ENCODE results near the gene GAS2.
A peak's percentile ranks its signal among the peaks of the same experiment; 100 is the strongest.

Gene GAS2

DNA sequence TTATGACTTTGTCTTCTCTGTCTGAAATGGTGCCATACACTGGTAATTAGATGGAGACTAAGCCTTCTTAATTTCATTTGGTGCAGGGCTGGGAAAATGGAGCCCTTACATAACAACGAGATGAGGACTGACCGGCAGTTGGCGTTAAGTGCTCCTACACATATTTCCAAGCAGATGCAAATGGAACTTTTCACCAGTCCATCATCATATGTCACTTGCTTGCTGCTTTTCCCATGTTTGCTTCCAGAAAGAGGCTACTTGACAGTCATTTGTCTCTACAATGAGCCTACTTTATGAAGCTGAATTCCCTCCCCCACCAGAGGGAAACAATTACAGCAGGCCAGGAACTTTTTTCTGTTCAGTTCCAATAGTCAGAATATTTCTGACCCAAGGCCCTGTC lies 130.6 kb downstream of the GAS2 start:
- DNase-seq = no peak

DNA sequence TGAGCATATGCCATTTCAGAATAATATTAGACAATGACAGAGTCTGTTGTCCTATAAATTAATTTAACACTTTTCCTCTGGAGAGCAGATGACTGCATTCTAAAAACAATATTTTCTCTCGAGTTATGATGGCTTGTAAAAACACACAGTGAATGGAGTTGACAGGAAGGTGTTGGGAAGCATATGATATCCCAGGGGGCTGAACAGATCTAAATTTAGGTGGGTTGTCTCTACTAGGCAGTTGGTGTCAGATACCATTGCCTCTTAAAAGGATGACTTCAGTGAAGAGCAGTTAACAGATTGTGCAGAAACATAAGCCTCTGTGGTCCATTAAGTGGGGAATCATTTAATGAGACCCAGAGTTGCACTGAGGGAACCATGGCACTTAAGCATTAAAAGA lies 132.5 kb downstream of the GAS2 start:
- DNase-seq = no peak

DNA sequence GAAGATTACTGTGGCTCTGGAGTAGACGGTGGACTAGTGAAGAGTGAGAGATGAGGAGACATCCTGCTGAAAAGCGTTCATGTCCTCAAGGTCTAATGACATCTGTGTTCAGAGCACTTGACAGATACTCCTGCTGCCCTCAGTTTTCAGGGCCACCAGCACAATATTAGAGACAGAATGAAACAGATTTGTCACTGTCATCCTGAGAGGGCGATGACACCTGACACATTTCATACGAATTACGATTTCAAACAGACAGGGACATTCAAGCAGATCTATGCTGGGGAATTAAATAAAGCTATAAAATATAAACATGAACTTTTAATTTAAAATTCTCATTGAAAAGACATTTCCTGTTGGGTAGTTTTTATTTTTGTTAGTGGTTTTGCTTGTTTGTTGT lies 134.1 kb downstream of the GAS2 start:
- DNase-seq = no peak

DNA sequence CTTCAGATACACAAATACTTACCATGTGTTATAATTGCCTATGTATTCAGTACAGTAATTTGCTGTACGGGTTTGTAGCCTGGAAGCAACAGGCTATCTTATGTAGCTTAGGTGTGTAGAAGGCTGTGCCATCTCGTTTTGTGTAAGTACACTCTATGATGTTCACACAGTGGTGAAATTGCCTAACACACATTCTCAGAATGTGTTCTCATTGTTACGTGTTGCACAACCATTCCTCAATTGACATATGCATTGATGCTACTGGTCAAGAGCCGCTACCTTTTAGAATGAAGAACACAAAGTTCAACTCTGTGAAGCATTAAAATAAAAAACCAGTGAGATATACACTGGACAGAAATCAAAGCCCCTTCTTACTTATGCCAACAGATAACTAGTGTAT lies 136.4 kb downstream of the GAS2 start:
- no peak for DNase-seq

DNA sequence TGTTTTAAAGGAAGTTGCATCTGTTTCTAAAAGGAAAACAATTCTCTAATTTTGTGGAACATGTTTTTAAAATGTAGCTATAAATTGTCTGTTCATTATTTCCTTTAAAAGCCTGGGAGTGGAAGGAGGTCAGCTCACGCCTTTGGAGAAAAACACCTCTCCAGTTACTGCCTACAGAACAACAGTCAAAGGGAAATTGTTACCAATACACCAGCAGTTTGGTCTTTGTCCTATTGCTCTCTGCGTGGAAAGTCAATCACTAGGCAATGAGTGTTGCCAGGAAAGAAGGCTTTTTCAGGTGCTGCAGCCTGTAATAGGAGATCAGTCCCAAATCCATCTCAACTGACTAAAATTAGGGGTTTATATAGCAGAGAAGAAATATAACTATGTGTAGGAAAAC lies 141.0 kb downstream of the GAS2 start:
- no peak for DNase-seq

DNA sequence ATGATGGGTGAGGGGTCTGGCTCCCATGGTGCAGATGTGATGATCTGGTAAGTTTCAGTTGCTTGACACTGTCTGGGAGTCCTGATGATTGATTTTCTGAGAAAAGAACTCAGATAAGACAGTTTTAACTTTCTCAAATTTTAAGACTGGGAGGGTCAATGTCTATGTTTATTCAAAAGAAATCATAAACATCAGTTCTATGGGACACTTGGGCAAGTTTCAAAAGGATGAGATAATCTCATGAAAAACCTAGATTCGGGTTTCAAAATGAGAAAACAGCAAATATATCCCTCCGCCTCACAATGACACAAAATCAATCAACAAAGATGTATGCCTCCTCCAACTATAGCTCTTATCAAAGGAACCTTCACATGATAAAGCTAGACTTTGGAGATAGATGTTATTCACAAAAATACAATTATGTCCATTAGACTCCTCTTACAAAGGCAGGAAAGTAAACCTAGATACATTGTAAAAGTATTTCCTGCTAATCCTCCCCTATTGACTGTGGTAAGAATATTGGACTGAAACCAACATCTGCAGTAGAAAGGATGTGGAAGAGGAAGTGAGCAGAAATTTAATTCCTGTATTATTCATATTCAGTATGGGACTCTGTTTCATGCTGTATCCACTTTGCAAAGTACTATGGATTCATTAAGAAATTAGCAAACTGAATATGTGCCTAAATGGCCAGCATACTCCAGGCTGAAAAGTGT lies 141.6 kb downstream of the GAS2 start:
- no peak for DNase-seq

DNA sequence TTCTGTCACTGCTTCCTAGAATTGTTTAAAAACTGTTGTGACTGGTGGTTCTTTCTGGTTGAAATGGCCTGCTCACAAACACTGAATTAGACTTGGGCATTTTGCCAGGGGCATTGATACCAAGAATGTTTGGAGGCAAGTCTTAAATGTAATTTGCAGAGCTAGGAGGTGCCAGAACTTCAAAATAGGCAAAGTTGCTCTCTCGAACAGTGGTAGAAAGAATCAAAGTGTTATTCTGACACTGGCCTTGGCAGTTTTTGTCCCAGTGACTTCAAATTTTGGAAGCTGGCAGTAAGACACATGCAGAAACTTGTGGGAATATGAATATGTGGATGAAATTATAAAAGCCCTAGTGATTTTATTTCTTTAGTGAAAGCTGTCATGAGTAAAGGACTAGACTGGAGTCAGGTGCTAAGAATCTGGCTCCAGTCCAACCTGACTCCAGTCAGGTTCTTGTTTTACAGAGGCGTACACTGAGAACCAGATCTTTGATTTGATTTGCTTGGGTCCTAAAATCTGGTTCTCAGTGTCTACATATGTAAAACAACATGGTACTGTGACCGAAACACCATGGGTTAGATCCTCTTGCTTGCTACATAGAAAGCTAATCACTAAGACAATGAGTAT lies 142.3 kb downstream of the GAS2 start:
- no peak for DNase-seq

DNA sequence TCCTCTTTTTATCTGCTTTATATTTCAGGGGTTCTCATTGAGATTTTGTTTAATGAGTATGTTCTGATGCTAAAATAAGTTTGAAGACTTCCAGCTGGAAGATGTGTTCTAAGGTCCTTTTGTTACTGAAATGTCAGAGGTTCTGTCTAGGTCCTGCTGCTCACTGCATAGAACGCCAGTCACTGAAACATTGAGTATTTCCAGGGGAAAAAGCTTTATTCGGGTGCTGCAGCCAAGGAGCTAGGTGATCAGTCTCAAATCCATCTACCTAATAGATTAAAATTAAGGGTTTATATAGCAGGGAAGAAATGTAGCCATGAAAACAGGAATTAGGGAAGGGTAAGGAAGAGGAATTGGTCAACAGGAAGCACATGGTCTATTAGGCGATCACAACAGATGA lies 143.5 kb downstream of the GAS2 start:
- DNase-seq = no peak

DNA sequence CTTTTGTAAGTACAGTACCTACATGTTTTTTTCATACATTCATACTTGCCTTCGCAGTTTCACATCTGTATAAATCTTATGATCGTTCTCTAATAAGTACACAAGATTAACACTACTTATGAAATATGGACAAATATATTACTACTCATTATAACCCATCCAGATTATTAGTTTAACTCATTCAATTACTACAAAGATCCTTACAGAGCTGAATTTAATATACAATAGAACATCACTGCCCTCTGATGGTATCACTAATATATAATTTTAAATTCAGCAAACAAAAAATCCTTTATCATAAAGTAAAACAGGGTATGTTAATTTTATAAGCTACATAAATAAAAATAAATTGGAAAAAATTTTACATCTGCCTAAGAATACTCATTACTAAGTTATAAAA lies 155.8 kb downstream of the GAS2 start:
- DNase-seq = no peak

DNA sequence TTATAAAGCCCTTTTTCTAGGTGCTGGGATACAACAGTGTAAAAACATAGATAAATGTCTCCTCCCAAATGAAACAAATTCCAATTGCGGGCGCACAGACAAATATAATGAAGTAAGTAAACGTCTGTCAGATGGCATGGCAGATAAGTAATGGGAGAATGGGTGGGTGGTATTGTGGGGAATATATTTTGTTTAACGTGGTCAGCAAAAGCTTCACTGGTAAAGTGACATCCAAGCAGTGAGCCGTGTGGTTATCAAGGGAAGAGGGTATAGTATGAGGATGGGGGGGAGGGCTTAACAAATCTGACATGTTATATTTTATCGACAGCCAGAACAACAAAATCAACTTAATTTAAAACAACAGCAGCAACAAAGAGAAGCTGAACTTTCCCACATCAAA lies 162.0 kb downstream of the GAS2 start:
- no peak for DNase-seq

DNA sequence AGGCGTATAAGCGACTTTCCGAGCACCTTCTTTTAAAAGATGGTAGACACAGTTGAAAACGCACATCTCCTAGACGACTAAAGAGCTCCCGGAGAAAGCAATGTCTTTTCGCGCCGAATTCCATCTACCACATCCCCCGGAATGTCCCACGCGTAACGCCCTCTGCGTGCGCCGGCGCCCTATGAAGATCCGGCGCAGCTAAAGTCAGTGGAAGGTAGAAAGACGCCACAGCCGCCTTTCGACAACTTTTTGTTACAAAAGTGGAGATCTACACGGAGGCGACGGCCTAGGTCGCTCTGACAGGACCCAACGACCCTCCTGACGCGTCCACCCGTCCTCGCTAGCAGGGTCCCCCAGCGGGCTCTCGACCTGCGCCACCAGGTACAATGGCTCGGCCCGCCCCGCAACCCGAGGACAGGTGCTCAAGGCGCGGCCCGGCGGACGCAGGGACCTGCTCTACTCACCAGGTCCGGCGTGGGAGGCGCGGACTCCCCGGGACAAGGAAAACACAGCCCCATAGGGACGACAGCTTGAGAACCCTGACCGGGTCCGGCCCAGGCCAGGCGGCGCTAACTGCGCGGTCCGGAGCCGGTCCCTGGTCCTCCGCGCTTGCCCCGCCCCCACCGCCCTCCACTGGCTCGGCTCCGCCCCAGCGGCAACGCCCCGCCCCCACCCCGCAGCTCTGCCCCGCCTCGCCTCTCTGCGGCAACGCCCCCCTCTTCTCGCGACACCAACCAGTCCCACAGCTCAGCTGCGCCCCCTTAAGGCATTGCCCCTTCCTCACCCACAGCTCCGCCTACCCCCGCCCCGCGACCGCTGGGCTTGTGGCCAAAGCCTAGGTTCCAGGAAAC lies 163.0 kb downstream of the GAS2 start, which contains the start of gene SVIP:
TSS of gene SVIP (minus strand) at position 571 of the 851 bp plus-strand sequence. CDS start at position 518, 53 bp downstream.
- DNase-seq = peak; percentile 95

DNA sequence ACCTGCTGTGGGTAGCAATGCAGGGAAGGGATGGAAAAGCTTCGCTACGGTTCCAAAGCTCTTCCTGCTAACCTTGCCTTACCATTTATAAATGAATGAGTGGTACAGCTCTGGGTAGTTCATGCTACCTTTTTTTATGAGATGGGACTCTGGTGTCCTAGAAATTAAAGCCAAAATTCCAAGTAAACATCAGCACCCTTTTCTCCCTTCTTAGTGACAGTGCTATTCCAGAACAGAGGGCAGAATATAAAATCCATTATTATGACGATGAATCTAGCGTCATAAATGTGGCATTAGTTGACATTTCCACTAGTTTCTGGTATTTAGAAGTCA lies 163.6 kb downstream of the GAS2 start:
- DNase-seq = no peak

DNA sequence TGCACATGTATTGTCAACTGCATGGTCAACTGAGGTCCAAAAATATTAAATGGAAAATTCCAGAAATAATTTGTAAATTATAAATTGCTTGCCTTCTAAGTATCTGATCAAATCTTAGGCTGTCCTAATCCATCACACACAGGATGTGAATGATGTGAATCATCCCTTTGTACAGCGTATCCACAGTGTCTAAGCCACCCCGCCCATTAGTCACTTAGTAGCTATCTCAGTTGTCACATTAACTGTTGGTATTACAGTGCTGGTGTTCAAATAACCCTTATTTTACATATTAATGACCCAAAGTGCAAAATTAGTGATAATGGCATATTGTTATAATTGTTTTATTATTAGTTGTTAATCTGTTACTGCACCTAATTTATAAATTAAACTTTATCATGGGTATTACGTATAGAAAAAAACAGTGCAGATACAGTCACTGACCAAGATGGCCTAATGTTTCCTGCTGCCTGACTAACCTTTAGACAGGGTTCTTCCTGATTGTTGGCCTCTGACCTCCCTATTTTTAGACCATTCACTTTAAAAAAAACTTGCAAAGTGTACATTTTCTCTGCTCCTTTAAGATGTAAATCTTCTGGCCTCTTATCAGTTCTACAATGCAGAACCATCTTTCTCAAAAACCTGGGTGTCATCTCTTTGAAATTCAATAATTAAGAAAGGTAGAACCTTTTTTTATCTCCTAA lies 166.1 kb downstream of the GAS2 start:
- peak; percentile 3 for DNase-seq

DNA sequence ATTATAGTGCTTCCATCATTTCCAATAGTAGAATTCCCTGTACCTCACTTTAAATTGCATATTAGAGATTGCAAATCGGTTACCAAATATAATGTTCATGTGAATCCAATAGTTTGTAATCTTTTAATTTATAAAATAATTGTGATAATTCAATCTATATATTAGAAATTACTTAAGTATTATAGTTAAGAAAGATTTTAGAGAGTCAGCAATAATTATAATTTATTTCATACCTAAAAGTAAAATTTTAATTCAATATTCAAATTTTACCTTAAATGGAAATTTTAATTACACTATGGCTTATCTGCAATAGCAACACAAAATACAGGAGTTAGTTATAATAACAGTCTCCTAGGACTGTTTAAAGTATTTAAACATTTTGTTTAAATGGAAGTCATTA lies 180.3 kb downstream of the GAS2 start:
- DNase-seq = no peak

DNA sequence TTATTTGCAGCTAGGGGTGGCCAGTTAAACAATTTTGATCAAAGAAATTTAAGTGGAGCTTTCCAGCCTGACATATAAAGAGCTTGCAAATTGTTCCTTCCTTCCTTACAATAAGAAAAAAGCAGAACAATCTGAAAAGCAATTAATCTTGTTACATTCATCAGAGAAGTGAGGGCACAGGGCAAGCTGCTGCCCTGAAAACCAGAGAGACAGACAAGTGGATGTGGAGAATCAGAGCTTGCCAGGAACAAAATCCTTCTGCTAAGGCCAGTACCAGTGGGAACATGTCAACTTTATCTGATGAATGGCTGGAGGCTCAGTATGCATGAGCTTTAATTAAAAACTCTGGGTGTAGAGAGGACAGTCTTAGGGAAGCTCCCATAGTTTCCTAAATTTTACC lies 185.1 kb downstream of the GAS2 start:
- no peak for DNase-seq

DNA sequence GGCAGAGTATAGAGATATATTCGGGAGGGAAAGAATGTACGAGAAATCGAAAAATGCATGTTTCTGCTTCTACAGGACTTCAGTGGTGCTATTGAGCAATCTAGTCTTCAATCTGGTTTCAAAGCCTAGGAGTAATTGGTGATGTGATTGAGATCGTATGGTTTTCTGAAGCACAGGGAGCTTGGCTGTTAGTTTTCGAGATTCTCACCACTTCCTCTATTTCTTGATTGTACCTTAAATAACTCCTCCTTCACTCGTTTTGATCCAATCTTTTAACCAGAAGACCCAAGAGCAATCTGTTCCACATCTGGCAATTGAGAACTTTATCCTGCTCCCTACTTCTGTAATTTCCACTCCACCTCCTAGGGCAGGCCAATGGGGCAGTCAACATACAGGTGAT lies 193.3 kb downstream of the GAS2 start:
- no peak for DNase-seq

DNA sequence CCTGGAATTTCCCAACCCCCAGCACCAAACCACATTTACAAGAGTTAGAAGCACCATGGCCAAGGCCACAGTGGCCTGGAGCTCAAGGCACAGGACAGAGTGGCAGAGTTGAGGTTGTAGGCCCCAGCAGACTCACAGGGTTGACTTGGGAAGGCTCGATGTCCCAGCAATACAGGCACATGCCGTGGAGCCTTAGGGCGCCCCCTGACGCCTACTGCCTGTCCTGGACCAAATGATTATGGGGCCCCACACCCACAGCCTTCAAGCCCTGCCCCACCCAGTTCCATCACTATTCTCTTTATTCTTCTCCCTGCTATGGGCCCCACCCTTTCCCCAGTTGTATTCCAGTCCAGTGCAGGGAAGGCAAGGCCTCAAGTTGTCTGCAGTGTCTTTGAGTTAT lies 193.8 kb downstream of the GAS2 start, which contains the start of gene CCDC179:
TSS of gene CCDC179 (minus strand) at position 234 of the 400 bp plus-strand sequence. CDS start at position 181, 53 bp downstream.
- DNase-seq = no peak

Data from activated CD4-positive, alpha-beta T cell treated with anti-CD3 and anti-CD28 coated beads, Interleukin-2, amount 50 U/mL, for 16 hours (primary cell).